MCF 10A (cell line): Measurements from ENCODE around the gene PLEKHM3. TPM values are rescaled to one million over a fixed set of nuclear protein-coding genes. Genes with fewer than 3 reads are reported as not detected.

ENCODE experiments used
- BruUV-seq: library from RNA; stranded (reverse); fragments of 400-500 nt; replicated peaks from 2 replicates; lab custom pipeline; 2021; lab: Mats Ljungman, UMichigan
- CTCF ChIA-PET: fragments of 300-600 bp; sonication (Branson Sonifier 250); formaldehyde crosslinking; extraction: SDS; loops from one replicate; lab custom pipeline; 2021; ENCODE audit warnings: antibody characterized with exemption, inconsistent platforms; lab: Yijun Ruan, JAX
- POLR2A ChIA-PET: fragments of 300-600, 350-650 bp; sonication (Branson Sonifier 250); formaldehyde crosslinking; extraction: SDS; loops from one replicate; lab custom pipeline; 2020; ENCODE audit warnings: antibody characterized with exemption, inconsistent platforms; lab: Yijun Ruan, JAX
- DNase-seq: peaks from one replicate; pipeline ENCODE4 v3.0.0-alpha.2; 2018; ENCODE audit not compliant: unreplicated experiment
- H3K27ac Mint-ChIP-seq: one replicate; pipeline ENCODE4 v1.8.0; 2022; ENCODE audit warnings: mild to moderate bottlenecking, low read depth, mixed read lengths; ENCODE audit not compliant: unreplicated experiment
- H3K27me3 Mint-ChIP-seq: one replicate; pipeline ENCODE4 v1.8.0; 2022; ENCODE audit warnings: mixed read lengths; ENCODE audit not compliant: insufficient read depth, unreplicated experiment
- H3K36me3 Mint-ChIP-seq: one replicate; pipeline ENCODE4 v1.8.0; 2022; ENCODE audit warnings: mild to moderate bottlenecking, moderate library complexity, mixed read lengths; ENCODE audit not compliant: insufficient read depth, unreplicated experiment
- H3K4me1 Mint-ChIP-seq: one replicate; pipeline ENCODE4 v1.8.0; 2022; ENCODE audit warnings: mixed read lengths; ENCODE audit not compliant: insufficient read depth, unreplicated experiment
- H3K4me3 Mint-ChIP-seq: one replicate; pipeline ENCODE4 v1.8.0; 2022; ENCODE audit warnings: mild to moderate bottlenecking, moderate library complexity, mixed read lengths; ENCODE audit not compliant: unreplicated experiment
- H3K9me3 Mint-ChIP-seq: one replicate; pipeline ENCODE4 v1.8.0; 2022; ENCODE audit warnings: mixed read lengths; ENCODE audit not compliant: unreplicated experiment
- CTCF ChIP-seq: fragments of 200-600 bp; IDR thresholded peaks from one replicate; pipeline ENCODE4 v1.8.0; 2022; ENCODE audit warnings: antibody characterized with exemption, mild to moderate bottlenecking; ENCODE audit not compliant: unreplicated experiment
- intact Hi-C: fragments of 100-400 bp; cut with micrococcal nuclease; formaldehyde crosslinking; loops from 2 replicates; pipeline ENCODE4 v1.14.1; 2022
- total RNA-seq: library from RNA; stranded (reverse); gene quantifications from 2 replicates; pipeline ENCODE4 v1.2.3, GENCODE V29; 2022

The PLEKHM3 gene
- total RNA-seq, 1 experiment from 2014 or later: 5.4 TPM

- H3K4me3 Mint-ChIP-seq: no peak overlapping the region
- ChIA-PET POLR2A (no interaction called here), CTCF (no interaction called here)
- H3K27ac Mint-ChIP-seq: no peak overlapping the region
- no peak for TF ChIP-seq CTCF
- intact Hi-C loops: no loop called here
- no peak for DNase-seq
- H3K4me1 Mint-ChIP-seq: no peaks in the 10 kb centered on the region
- H3K36me3 Mint-ChIP-seq: peaks cover 6% of the 10 kb centered on the region
- no peaks in the 10 kb centered on the region for H3K9me3 Mint-ChIP-seq
- no peaks in the 10 kb centered on the region for H3K27me3 Mint-ChIP-seq
- no TSS peak for BruUV-seq
Measured at GRCh38 chr2:207895274-207895860, 130.0 kb downstream of the PLEKHM3 start.

GRCh38 chr2:207892716-207893402 is 132.5 kb downstream of the PLEKHM3 start:
- peaks cover 5% of the 10 kb centered on the region for H3K36me3 Mint-ChIP-seq
- H3K4me3 Mint-ChIP-seq: no peak overlapping the region
- CTCF ChIA-PET: interaction anchor here (0.9 kb wide), 1 partner anchor 139 kb away, joined by 3 read pairs; no protein-coding TSS in a partner anchor
- BruUV-seq: no TSS peak
- no peaks in the 10 kb centered on the region for H3K4me1 Mint-ChIP-seq
- H3K9me3 Mint-ChIP-seq: no peaks in the 10 kb centered on the region
- no peak for TF ChIP-seq CTCF
- DNase-seq: no peak
- no peak overlapping the region for H3K27ac Mint-ChIP-seq
- H3K27me3 Mint-ChIP-seq: no peaks in the 10 kb centered on the region
- intact Hi-C loops: no loop called here
- POLR2A ChIA-PET: no interaction called here

- no peak for TF ChIP-seq CTCF
- peaks cover 5% of the 10 kb centered on the region for H3K36me3 Mint-ChIP-seq
- ChIA-PET POLR2A (no interaction called here), CTCF (no interaction called here)
- intact Hi-C loops: no loop called here
- H3K4me1 Mint-ChIP-seq: no peaks in the 10 kb centered on the region
- no peak overlapping the region for H3K27ac Mint-ChIP-seq
- no peaks in the 10 kb centered on the region for H3K9me3 Mint-ChIP-seq
- no peaks in the 10 kb centered on the region for H3K27me3 Mint-ChIP-seq
- H3K4me3 Mint-ChIP-seq: no peak overlapping the region
- BruUV-seq: no TSS peak
- DNase-seq: no peak
Measured at GRCh38 chr2:207891086-207891844, 134.1 kb downstream of the PLEKHM3 start.

- DNase-seq: no peak
- H3K4me3 Mint-ChIP-seq: no peak overlapping the region
- H3K27ac Mint-ChIP-seq: no peak overlapping the region
- no peak for TF ChIP-seq CTCF
- BruUV-seq: no TSS peak
- ChIA-PET POLR2A (interaction anchor here (1.2 kb wide), 1 partner anchor 95 kb away, joined by 3 read pairs; no protein-coding TSS in a partner anchor), CTCF (interaction anchor here (1.1 kb wide), 1 partner anchor 40 kb away, joined by 3 read pairs; no protein-coding TSS in a partner anchor)
- no peaks in the 10 kb centered on the region for H3K27me3 Mint-ChIP-seq
- H3K9me3 Mint-ChIP-seq: no peaks in the 10 kb centered on the region
- H3K4me1 Mint-ChIP-seq: no peaks in the 10 kb centered on the region
- intact Hi-C loops: no loop called here
- peaks cover 5% of the 10 kb centered on the region for H3K36me3 Mint-ChIP-seq
Measured at GRCh38 chr2:207887500-207887899, 137.8 kb downstream of the PLEKHM3 start.
